ENCODE measurements around the gene H19.

The H19 gene

GRCh38 chr11:1946812-1947484 lies 50.7 kb downstream of the H19 start, which contains the start of gene MRPL23:
Gene MRPL23 (plus strand): TSS chr11:1947332. CDS start chr11:1947363, 31 bp downstream.
- DNase-seq (ENCODE audit: low spot score) = no peak

Data from SW480 (cell line).